GM18519 (cell line): ENCODE data around the gene ZFAND2A.
"Not testable (repeated sequence)": the region's sequence is repeated elsewhere in the genome, so short reads cannot be mapped to it uniquely, and the experiment has no call there.

Source experiments
- ATAC-seq: cut with Tn5 transposase; IDR thresholded peaks from one replicate; pipeline ENCODE4 v1.9.1; 2021; ENCODE audit warnings: mild to moderate bottlenecking, moderate library complexity; ENCODE audit not compliant: unreplicated experiment, low FRiP score

ZFAND2A gene

DNA sequence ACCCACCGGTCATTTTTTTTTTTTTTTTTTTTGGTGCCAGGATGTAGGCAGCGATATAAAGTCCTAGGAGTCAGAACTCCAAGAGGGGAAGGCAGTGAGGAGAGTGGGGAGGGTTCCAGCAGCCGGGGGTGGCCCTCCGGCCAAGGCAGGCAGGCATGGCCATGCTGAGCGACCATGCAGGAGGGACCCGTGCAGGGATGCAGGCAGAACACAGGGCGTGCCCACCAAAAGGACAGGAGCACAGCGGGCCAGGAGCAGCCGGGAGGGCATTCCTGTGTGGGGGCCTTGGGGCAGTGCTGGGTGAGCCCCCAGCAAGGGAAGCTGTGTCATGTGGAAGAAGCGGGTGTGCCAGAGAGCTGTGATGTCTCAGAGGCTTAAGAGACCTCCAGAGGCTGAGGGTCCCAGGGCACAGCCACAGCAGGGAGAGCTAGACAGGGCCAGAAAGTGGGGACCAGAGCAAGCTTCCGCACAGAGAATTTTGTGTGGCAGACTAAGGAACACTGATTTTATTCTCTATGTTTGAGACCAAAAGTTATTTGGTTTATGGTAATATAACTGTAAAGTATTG, 5.7 kb downstream of the ZFAND2A start:
- ATAC-seq = no peak

DNA sequence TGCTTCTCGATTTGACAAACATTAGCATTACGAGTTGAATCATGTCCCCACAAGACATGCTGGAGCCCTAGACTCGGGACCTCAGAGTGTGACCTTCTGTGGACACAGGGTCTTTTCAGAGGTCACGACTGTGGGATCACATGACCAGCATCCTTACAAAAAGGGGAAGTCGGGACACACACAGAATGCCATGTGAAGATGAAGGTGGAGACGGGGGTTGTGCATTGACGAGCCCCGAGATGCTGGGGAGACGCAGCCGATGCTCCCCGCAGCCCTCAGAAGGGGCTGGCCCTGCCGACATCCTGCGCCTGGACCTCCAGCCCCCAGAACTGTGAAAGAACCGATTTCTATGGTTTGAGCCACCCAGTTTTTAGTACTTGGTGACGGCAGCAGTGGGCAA, 7.5 kb downstream of the ZFAND2A start:
- no peak for ATAC-seq

DNA sequence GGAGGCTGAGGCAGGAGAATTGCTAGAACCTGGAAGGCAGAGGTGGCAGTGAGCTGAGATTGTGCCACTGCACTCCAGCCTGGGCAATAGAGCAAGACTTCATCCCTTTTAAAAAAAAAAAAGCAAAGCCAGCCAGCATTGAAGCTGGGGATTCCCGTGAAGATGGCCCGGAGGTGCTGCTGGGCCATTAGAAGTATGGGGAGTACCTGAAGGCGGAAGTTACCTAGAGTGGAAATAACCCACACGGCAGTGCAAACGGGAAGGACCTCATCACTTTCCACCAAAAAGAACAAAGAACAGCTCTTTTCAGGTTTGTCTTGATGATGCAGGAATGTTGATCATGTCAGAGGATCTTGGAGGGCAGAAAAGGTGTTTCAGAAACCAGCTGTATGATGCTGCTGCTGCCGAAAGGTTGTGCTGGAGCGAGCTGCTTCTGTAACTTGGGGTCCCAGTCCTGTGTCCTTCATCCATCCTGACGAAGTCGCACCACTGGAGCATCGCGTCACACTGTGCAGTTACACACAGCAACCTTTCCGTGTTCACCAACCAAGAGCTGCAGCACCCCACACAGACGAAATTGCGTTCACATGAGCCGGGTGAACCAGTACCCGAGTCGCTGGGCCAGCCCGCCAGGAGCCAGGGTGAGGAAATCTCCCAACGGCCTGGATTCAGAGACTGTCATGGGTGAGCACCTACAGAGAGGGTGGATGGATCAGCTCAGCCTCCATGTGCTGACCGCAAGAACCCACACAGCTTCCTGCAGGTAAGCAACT, 8.2 kb downstream of the ZFAND2A start:
- ATAC-seq = no peak

DNA sequence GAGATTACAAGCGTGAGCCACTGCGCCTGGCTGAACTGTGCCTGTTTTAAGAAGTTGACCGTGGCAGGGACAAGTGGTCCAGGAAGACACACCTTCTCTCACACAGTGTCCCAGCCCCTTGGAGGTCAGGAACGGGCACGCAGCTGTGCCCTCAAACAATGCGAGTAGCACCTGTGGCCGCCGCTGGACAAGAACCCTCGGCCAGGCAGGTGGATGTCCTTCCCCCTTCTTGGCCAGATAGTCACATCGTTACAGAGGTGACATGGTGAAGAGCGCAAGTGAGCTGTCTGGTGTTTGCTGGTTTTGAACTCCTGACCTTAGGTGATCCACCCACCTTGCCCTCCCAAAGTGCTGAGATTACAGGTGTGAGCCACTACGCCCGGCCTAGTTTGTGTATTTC, 8.8 kb downstream of the ZFAND2A start:
- no peak for ATAC-seq

DNA sequence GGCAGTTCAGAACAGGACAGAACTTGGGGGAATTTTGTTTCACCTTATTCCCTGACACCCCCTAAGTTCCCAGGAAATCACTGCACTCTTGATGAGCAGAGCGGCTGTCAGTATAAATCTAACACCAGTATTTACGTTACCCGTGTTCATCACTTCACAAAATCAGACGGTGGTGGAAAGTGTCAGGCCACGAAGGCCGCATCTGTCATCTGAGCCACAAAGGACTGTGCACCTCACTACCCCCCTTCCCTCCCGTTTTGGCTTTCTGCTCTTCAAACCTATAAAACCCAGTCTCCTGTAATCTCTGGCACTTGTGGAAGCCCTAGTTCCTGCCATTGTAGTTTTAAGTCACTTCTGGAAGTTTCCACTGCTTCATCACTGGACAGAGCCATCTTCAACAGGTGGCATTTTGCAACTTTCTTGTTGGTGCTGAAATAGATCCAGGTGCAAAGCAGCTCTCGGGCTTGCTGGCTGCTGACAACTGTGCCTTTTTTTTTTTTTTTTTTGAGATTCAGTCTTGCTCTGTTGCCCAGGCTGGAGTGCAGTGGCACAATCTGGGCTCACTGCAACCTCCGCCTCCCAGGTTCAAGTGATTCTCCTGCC, 9.5 kb downstream of the ZFAND2A start:
- no peak for ATAC-seq

DNA sequence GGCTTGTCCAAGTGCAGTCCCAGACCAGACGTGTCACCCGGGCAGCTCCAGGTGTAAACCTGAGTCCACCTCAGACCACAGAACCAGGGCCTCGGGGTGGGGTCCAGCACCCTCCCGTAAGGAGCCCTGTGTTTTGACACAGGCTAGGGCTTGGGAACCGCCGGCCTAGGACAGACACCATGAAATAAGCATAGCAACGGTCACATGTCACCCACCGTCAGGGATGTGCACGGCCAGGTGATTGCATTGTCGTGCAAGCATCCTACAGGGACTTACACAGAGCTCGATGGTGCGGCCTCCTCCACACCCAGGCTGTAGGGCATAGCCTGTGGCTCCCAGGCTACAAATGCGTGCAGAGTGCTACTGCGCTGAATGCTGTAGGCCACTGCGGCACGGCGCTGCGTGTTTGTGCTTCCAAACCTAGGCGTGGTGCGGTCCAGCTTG, 10.6 kb downstream of the ZFAND2A start:
- ATAC-seq = no peak

DNA sequence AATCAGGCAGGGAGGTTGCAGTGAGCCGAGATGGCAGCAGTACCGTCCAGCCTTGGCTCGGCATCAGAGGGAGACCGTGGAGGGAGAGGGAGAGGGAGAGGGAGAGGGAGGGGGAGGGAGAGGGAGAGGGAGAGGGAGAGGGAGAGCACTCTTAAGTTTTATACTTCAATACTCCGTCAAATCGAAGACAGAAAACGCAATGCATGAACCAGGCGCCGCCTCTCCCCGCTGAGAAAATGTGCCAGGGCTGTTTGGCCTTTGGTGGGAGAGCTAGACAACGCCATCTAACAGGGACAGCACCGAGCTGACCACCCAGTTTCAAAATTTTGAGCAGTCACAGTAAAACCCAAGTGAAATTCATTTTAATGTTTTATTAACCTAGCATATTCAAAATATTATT, 12.1 kb downstream of the ZFAND2A start:
- not testable (repeated sequence) for ATAC-seq

DNA sequence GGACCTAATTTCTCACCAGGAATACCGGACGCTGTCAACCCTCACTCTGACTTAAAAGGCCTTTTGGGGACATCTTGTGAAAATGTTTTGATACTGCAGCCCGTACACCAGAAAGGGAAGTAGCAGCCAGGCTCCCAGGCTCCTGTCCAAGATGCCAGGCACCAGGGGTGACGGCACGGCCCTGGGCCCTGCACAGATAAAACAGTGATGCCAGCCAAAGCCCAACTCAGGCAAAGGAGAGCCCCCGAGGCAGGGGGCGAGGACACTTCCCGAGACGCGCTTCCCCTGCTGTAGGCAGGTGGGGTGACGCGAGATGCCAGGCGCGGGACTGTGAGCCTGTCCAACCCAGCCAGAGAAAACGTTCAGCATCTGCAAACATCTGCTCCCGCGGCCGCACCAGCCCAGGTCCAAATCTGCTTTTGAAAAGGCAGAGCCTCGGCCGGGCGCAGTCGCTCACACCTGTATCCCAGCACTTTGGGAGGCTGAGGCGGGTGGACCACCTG, 15.7 kb downstream of the ZFAND2A start:
- no peak for ATAC-seq

DNA sequence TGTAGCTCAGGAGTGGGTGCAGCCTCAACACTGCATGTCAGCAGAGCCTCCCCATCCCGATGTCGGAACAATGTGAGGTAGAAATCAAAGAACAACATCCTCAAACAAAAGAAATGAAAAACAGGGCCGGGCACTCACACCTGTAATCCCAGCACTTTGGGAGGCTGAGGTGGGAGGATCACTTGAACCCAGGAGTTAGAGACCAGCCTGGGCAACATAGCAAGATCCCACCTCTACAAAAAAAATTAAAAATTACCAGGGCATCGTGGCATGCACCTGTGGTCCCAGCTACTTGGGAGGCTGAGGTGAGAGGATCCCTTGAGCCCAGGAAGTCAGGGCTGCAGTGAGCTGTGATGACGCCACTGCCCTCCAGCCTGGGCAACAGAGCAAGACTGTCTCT, 17.0 kb downstream of the ZFAND2A start:
- not testable (repeated sequence) for ATAC-seq

DNA sequence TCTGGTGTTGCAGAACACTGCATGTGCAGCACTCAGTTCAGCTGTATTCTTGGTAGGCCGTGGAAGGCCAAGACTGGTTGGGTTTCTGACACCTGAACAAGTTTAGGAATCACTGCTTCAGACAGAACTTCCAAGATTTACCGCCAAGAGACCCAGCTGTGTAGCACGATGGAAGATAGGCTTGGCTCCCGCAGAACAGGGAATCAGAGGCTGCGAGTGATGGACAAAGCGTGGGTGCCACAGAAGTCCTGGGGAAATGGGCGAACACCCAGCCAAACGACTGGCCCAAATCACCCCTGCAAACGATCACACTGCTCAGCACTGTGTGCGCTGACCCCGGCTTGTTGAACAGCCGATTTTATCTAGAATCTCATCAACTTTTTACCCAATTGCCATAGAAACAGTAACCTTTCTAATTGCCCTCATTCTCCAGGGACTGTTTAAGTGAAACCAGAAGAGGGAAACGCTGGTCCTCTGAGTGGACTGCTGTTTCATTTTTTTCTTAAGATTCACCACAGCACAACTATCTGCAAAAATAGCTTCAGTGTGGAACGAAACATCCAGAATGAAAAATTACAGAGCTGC, 17.9 kb downstream of the ZFAND2A start:
- ATAC-seq = no peak

DNA sequence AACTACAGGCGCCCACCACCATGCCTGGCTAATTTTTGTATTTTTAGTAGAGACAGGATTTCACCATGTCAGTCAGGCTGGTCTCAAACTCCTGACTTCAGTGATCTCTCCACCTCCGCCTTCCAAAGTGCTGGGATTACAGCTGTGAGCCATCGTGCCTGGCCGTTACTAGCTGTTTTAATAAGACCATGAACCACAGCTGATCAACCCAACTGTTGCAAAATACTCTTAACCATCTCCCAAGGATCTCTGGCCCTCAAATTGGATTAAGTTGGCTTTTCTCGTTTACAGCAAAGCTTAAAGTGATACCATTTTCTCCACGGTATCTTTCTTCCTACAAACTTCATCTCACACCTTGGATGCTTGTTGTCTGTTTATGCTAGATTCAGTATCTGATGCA, 18.3 kb downstream of the ZFAND2A start:
- ATAC-seq = no peak

DNA sequence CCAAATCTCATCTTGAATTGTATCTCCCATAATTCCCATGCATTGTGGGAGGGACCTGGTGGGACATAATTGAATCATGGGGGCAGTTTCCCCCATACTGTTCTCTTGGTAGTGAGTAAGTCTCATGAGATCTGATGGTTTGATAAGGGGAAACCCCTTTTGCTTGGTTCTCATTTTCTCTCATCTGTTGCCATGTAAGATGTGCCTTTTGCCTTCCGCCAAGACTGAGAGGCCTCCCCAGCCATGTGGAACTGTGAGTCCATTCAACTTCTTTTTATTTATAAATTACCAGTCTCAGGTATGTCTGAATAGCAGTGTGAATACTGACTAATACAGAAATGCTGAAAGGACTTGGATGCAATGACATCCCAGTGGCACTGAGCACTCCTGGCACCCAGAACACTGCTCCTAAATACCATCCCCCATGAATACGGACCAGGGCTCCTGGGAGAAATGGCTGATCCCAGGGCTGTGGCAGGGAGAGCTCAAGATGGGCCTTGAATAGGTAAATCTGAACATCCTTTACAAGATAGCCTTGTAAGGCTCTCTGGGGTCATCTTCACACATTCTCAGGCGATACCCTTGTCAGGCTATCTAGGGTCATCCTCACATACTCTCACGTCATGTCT, 19.4 kb downstream of the ZFAND2A start:
- ATAC-seq = no peak

DNA sequence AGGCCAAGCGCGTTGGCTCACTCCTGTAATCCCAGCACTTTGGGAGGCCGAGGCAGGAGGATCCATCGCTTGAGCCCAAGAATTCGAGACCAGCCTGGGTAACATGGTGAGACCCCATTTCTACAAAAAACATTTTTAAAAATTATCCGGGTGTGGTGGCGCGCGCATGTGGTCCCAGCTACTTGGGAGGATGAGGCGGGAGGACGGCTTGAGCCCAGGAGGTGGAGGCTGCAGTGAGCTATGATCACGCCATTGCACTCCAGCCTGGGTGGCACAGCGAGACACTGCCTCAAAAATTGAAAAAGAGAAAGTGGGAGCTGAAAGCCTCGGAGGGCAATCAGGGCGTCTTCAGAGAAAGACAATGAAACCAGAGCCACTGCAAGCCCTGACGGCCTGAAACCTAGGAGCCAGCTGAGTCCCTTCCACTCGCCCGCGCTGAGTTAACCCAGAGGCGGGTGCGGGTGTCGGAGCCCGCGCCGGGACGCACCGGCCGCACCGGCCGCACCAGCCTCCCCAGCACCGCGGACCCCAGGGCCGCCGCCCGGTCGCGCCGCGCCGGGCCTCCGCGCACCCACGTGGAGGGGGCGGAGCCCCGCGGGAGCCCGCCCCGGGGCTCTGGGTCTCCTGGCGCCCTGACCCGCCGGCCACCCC, 22.4 kb downstream of the ZFAND2A start:
- ATAC-seq = no peak

DNA sequence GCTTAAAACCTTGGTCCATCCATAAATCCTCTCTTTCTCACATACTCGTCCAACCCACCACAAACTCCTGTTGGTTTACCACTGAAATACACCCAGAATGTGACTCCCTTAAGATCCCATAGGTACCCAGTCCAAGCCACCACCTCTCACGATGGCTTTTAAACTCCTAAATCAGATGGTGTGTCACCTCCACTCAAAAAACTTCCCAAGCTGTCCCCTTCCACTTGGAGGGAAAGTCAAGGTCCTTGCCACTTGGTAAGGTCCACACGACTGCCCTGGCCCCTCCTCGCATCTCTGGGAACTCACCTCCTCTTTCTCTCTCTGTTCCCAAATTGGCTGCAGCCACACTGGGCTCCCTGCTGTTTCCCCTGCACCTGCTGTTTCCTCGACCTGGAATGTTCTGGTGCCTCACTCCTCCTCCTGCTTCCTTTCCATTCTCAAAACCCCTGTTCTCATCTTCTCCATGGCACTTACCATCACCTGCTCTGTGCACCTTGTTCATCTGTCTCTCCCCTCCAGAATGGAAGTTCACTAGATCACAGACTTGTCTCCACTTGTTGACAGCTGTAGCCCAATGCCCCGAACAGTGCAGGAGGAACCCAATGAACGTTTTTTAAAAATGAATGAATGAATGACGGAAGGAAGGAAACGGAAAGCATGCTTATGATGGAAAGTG, 23.0 kb downstream of the ZFAND2A start:
- ATAC-seq = no peak

DNA sequence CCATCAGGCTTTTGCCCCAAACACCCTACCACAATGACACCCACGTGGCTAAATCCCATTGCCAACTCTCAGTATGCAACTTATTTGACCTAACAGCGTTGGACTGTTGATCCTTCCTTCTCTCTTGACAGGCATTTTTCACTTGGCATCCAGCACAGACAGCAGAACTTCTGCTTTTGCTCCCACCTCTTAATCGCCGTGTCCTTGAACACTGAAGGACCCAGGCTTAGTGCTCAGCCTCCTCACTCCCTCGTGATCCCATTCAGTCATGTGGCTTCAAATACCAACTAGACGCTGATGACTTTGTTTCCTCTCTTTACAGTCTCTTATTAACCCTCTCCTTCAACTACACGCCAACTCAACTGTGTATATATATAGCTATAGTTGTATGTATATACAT, 25.0 kb downstream of the ZFAND2A start:
- ATAC-seq = no peak

DNA sequence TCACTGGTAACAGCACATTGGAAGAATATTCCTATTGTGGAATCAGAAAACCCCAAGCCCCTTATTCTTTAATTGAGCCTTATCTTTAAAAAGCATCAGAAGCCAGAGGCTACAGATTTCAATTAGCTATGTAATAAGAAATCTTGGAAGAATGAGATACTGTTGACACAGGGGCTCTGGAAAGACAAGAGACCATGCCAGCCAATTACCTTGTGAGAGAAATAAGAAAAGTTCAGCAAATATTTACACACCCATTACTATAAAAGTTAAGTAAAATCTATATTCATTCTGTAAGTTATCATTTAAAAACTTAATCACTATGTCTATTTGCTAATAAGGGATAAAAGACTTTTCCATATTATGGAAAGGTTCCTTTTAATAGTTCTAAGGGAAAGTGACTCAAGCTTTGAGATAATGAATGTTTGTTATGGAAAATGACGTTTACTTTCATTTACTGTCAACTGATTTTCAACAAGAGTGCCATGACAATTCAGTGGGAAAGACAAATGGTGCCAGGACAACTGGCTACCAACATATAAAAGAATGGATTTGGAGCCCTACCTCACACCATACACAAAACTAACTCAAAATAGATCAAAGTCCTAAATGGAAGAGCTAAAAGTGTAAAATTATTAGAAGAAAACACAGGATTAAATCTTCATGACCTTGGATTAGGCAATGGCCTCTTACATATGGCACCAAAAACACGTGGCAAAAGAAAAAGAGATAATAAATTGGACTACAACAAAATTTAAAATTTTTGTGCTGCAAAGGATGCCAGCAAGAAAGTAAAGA, 28.3 kb downstream of the ZFAND2A start:
- no peak for ATAC-seq

DNA sequence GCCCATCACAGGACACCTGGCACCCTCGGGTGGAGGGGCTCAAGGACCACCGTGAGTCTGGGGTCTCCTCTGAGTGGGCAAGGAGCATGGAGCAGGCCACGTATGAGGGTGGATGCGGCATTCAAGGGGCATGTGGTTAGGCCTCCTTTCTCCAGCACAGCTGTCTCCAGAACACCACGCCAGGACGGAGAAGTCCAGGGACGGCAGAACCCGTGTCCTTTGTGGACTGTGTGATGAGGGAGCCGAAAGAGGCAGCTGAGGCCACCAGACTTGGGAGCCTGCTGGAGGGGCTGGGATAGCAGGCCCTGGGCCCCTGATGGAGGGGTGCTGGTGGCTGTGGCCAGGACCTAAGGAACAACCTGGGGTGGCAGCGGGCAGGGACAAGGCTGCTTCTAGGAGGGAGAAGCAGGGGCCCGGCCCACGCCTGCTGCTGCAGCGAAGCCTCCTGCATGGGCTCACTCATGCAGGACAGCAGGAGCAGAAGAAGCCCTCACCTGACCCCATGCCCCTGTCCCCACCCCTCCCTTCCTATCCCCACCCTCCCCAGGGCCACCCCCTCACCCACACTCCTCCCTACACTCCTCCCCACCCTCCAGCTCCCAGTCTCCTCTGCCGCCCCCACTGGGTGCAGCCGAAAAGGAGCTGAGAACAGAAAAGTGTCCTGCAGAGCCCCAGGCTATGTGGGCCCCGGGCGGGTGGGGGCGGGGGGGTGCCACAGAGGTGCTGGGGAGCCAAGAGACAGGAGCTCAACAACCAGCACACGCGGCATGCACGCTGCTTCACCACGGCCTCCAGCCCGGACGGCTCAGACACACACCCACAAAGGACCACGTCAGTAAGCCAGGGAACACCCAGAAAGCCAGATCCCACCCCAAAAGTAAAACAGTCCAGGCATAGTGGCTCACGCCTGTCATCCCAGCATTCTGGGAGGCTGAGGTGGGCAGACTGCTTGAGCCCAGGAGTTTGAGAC, 29.7 kb downstream of the ZFAND2A start:
- ATAC-seq = no peak

DNA sequence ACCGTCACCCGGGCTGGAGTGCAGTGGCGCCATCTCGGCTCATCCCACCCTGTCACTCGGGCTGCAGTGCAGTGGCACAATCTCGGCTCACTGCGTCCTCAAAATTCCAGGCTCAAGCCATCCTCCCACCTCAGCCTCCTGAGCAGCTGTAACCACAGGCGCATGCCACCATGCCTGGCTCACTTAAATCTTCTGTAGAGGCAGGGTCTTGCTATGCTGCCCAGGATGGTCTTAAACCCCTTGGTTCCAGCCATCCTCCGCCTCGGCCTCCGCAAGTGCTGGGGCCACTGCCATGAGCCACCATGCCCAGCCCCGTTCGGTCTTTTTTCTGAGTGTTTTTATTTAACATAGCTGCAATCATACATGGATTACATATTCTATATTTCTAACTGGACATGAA, 30.6 kb downstream of the ZFAND2A start:
- no peak for ATAC-seq
